Neural progenitor cell (in vitro differentiated cells): Measurements from ENCODE around the gene JSRP1. TPM values are rescaled to one million over a fixed set of nuclear protein-coding genes. Genes with fewer than 3 reads are reported as not detected.

ENCODE experiments used
- DNase-seq: peaks from one replicate; pipeline ENCODE4 v3.0.0-alpha.2; 2016; ENCODE audit warnings: low spot score
- H2AFZ ChIP-seq: fragments of 200-600 bp; sonication (generic); replicated peaks from 2 replicates; pipeline ENCODE4 v1.6.1; 2016; ENCODE audit warnings: antibody characterized with exemption
- H3F3A ChIP-seq: fragments of 200-600 bp; sonication (generic); 2 replicates; pipeline ENCODE4 v1.6.1; 2016; ENCODE audit warnings: antibody characterized with exemption, low read depth
- H3K27ac ChIP-seq: fragments of 200-600 bp; sonication (generic); 2 replicates; pipeline ENCODE4 v1.5.1; 2016; ENCODE audit warnings: mild to moderate bottlenecking
- H3K27me3 ChIP-seq: fragments of 200-600 bp; sonication (generic); 2 replicates; pipeline ENCODE4 v1.6.1; 2016; ENCODE audit warnings: mild to moderate bottlenecking, moderate library complexity
- H3K36me3 ChIP-seq: fragments of 200-600 bp; sonication (generic); 2 replicates; pipeline ENCODE4 v1.5.1; 2016
- H3K4me1 ChIP-seq: fragments of 200-600 bp; sonication (generic); 2 replicates; pipeline ENCODE4 v1.6.1; 2016; ENCODE audit warnings: mixed run types
- H3K4me2 ChIP-seq: fragments of 200-600 bp; sonication (generic); 2 replicates; pipeline ENCODE4 v1.6.1; 2016
- H3K4me3 ChIP-seq: fragments of 200-600 bp; sonication (generic); 2 replicates; pipeline ENCODE4 v1.5.1; 2016
- H3K79me2 ChIP-seq: fragments of 200-600 bp; sonication (generic); 2 replicates; pipeline ENCODE4 v1.6.1; 2016; ENCODE audit warnings: low read depth
- H3K9ac ChIP-seq: fragments of 200-600 bp; sonication (generic); 2 replicates; pipeline ENCODE4 v1.6.1; 2016
- H3K9me3 ChIP-seq: fragments of 200-600 bp; sonication (generic); 2 replicates; pipeline ENCODE4 v1.5.1; 2016; ENCODE audit warnings: low read depth
- H4K20me1 ChIP-seq: fragments of 200-600 bp; sonication (generic); 2 replicates; pipeline ENCODE4 v1.6.1; 2016; ENCODE audit warnings: low read depth
- H3K27ac Mint-ChIP-seq: 3 replicates; pipeline ENCODE4 v1.8.0; 2021; ENCODE audit warnings: mixed read lengths
- H3K27me3 Mint-ChIP-seq: 2 replicates; pipeline ENCODE4 v1.8.0; 2022; ENCODE audit warnings: low read depth, mild to moderate bottlenecking, inconsistent platforms, moderate library complexity, mixed read lengths; ENCODE audit not compliant: insufficient read depth
- H3K36me3 Mint-ChIP-seq: 3 replicates; pipeline ENCODE4 v1.8.0; 2021; ENCODE audit warnings: mixed read lengths
- H3K4me1 Mint-ChIP-seq: 3 replicates; pipeline ENCODE4 v1.8.0; 2021; ENCODE audit warnings: mixed read lengths
- H3K4me3 Mint-ChIP-seq: 3 replicates; pipeline ENCODE4 v1.8.0; 2021; ENCODE audit warnings: mild to moderate bottlenecking, moderate library complexity, mixed read lengths
- H3K9me3 Mint-ChIP-seq: 3 replicates; pipeline ENCODE4 v1.8.0; 2020; ENCODE audit warnings: mixed read lengths
- EZH2 ChIP-seq: fragments of 200-600 bp; sonication (generic); IDR thresholded peaks from 2 replicates; pipeline ENCODE4 v1.6.1; 2017; ENCODE audit warnings: antibody characterized with exemption, mild to moderate bottlenecking, moderate library complexity
- EZH2phosphoT487 ChIP-seq: fragments of 200-600 bp; sonication (generic); IDR thresholded peaks from 2 replicates; pipeline ENCODE4 v1.6.1; 2017; ENCODE audit warnings: antibody characterized with exemption
- total RNA-seq: library from RNA; depleted of rRNA; stranded (reverse); fragments of >200 nt; gene quantifications from 2 replicates; pipeline ENCODE4 v1.2.3, GENCODE V29; 2015; ENCODE audit warnings: low replicate concordance
- TF ChIP-seq, protein P1 (sequence below): fragments of 200-600 bp; sonication (generic); IDR thresholded peaks from 2 replicates; pipeline ENCODE4 v1.5.1; 2017; ENCODE audit warnings: antibody characterized with exemption, mild to moderate bottlenecking

Gene JSRP1
- total RNA-seq, 1 donor from 2014 or later, result not detected

DNA sequence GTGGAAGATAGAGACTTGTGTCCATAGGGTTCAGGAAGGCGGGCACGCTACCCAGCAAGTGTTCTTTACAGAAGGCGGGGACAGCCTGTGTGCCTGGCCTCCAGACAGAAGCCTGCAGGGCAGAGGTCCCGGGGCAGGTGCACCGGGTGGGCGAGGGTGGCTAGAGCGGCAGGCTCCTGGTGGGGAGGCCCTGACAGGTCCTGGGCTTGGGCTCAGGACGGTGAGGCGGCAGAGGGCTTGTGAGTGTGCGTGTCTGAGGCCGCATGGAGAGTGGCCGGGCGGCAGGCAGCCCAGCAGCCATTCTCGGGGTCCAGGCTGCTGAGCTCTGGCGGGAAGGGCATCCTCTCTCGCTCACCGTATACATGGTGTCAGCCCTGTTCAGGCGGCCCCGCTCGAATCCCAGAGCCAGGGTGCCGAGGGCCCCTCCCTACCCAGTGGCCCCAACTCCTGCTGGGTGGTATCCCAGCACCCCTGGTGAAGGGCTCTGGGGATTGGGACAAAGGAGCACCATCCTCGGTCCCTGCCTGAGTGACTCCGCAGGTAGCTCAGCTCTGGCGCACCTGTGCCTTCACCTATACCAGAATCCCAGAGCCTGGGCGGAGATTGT lies 10.1 kb downstream of the JSRP1 start:
- Histone ChIP-seq H3K4me2 (no peak overlapping the region), H3K27me3 (no peaks in the 10 kb centered on the region), H3K9ac (no peak overlapping the region), H3K27ac (no peak overlapping the region), H3K4me3 (no peak overlapping the region), H3K36me3 (no peaks in the 10 kb centered on the region), H3K79me2 (peaks cover 33% of the 10 kb centered on the region), H3K9me3 (no peaks in the 10 kb centered on the region), H2AFZ (no peak overlapping the region), H3F3A (peaks cover 6% of the 10 kb centered on the region), H3K4me1 (no peaks in the 10 kb centered on the region), H4K20me1 (peaks cover 73% of the 10 kb centered on the region)
- no peak for TF ChIP-seq EZH2phosphoT487
- TF ChIP-seq, protein P1, sequence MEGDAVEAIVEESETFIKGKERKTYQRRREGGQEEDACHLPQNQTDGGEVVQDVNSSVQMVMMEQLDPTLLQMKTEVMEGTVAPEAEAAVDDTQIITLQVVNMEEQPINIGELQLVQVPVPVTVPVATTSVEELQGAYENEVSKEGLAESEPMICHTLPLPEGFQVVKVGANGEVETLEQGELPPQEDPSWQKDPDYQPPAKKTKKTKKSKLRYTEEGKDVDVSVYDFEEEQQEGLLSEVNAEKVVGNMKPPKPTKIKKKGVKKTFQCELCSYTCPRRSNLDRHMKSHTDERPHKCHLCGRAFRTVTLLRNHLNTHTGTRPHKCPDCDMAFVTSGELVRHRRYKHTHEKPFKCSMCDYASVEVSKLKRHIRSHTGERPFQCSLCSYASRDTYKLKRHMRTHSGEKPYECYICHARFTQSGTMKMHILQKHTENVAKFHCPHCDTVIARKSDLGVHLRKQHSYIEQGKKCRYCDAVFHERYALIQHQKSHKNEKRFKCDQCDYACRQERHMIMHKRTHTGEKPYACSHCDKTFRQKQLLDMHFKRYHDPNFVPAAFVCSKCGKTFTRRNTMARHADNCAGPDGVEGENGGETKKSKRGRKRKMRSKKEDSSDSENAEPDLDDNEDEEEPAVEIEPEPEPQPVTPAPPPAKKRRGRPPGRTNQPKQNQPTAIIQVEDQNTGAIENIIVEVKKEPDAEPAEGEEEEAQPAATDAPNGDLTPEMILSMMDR, result no peak
- no peak for TF ChIP-seq EZH2
- Mint-ChIP-seq H3K4me1 (peaks cover 13% of the 10 kb centered on the region), H3K9me3 (no peaks in the 10 kb centered on the region), H3K27ac (no peak overlapping the region), H3K4me3 (no peak overlapping the region), H3K36me3 (no peaks in the 10 kb centered on the region), H3K27me3 (peaks cover 5% of the 10 kb centered on the region)
- DNase-seq, result no peak

DNA sequence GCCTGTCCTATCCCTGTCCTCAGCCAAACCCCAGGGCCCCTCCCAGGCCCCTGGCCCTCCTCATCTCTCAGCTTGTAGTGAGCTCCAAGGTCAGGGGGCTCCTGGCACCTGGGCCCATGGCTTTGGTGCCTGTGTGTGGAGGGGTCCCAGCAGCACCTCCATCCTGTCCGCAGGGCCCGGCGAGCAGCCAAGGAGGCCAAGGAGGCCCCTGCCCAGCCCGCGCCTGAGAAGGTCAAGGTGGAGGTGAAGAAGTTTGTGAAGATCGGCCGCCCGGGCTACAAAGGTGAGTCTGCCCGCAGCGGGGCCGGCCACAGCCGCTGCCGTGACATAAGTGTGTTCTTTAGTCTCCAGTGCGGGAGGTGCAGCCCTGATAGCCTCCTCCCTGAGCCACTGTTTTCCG lies 10.9 kb downstream of the JSRP1 start:
- Histone ChIP-seq H3K4me1 (peaks cover 8% of the 10 kb centered on the region), H3F3A (peaks cover 6% of the 10 kb centered on the region), H3K27me3 (no peaks in the 10 kb centered on the region), H3K27ac (no peak overlapping the region), H3K36me3 (no peaks in the 10 kb centered on the region), H3K4me3 (no peak overlapping the region), H3K9me3 (no peaks in the 10 kb centered on the region), H3K9ac (no peak overlapping the region), H3K4me2 (no peak overlapping the region), H3K79me2 (peaks cover 41% of the 10 kb centered on the region), H2AFZ (no peak overlapping the region), H4K20me1 (peaks cover 81% of the 10 kb centered on the region)
- no peak for TF ChIP-seq EZH2
- TF ChIP-seq EZH2phosphoT487, result no peak
- TF ChIP-seq, protein P1, result no peak
- Mint-ChIP-seq H3K27me3 (peaks cover 5% of the 10 kb centered on the region), H3K4me1 (peaks cover 22% of the 10 kb centered on the region), H3K4me3 (no peak overlapping the region), H3K36me3 (no peaks in the 10 kb centered on the region), H3K27ac (no peak overlapping the region), H3K9me3 (no peaks in the 10 kb centered on the region)
- no peak for DNase-seq

DNA sequence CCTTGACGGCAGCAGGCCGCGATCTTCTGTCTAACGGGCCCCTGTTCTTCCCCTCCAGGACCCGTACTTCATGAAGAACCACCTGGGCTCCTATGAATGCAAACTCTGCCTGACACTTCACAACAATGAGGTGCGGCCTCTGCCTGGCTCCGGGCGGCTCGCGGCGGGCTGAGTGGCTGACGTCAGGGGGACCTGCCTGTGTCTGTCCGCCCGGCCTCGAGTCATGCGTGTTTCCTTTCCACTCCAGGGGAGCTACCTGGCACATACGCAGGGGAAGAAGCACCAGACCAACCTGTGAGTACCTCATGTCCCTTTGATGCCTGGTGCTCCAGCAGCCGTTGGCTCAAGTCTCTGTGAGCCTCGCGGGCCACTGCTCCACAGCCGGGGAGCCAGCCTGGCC lies 11.7 kb downstream of the JSRP1 start:
- Histone ChIP-seq H3K4me1 (peaks cover 16% of the 10 kb centered on the region), H3K4me2 (no peak overlapping the region), H4K20me1 (peaks cover 89% of the 10 kb centered on the region), H3F3A (peaks cover 7% of the 10 kb centered on the region), H3K9me3 (no peaks in the 10 kb centered on the region), H3K79me2 (peaks cover 49% of the 10 kb centered on the region), H3K36me3 (no peaks in the 10 kb centered on the region), H3K4me3 (no peak overlapping the region), H3K27me3 (no peaks in the 10 kb centered on the region), H3K9ac (no peak overlapping the region), H3K27ac (no peak overlapping the region), H2AFZ (no peak overlapping the region)
- Mint-ChIP-seq H3K4me1 (peaks cover 27% of the 10 kb centered on the region), H3K36me3 (no peaks in the 10 kb centered on the region), H3K27ac (no peak overlapping the region), H3K27me3 (peaks cover 5% of the 10 kb centered on the region), H3K9me3 (no peaks in the 10 kb centered on the region), H3K4me3 (no peak overlapping the region)
- TF ChIP-seq EZH2phosphoT487 (no peak), EZH2 (no peak)
- TF ChIP-seq, protein P1, result no peak
- DNase-seq, result no peak
